22Rv1 (cell line): Measurements from ENCODE around the gene CD1E.

ENCODE experiments used
- CTCF ChIP-seq: fragments of 450-650 bp; IDR thresholded peaks from 2 replicates; pipeline ENCODE4 v1.5.1; 2017; ENCODE audit warnings: mild to moderate bottlenecking
- ZFX ChIP-seq: fragments of 450-650 bp; IDR thresholded peaks from 2 replicates; pipeline ENCODE4 v1.6.1; 2017; ENCODE audit warnings: antibody characterized with exemption, borderline replicate concordance

GRCh38 chr1:158362482-158362881 is 8.8 kb downstream of the CD1E start:
- TF ChIP-seq CTCF (no peak), ZFX (no peak)
